Measurements from ENCODE around the gene PARVG.

PARVG gene

GRCh38 chr22:44180706-44181032, at the start of gene PARVG:
Gene PARVG, plus strand, starts transcription at chr22:44180925. Its CDS starts 2,405 bp downstream, at chr22:44183330.
- DNase-seq (ENCODE audit: low read depth in 2 of 3, low spot score in 2 of 3): no peak

GRCh38 chr22:44131412-44131811, 49.3 kb upstream of the PARVG start:
- no peak for DNase-seq (ENCODE audit: low read depth in 2 of 3, low spot score in 2 of 3)

GRCh38 chr22:44131989-44132685, 48.6 kb upstream of the PARVG start:
- no peak for DNase-seq (ENCODE audit: low read depth in 2 of 3, low spot score in 2 of 3)

GRCh38 chr22:44132724-44133123, 48.0 kb upstream of the PARVG start:
- DNase-seq (ENCODE audit: low read depth in 2 of 3, low spot score in 2 of 3): no peak

- no peak for DNase-seq (ENCODE audit: low read depth in 2 of 3, low spot score in 2 of 3)
Observed at GRCh38 chr22:44133161-44133560, 47.6 kb upstream of the PARVG start.

GRCh38 chr22:44133901-44134571, 46.7 kb upstream of the PARVG start:
- DNase-seq (ENCODE audit: low read depth in 2 of 3, low spot score in 2 of 3): no peak

GRCh38 chr22:44136112-44136511, 44.6 kb upstream of the PARVG start:
- DNase-seq (ENCODE audit: low read depth in 2 of 3, low spot score in 2 of 3): no peak

- no peak for DNase-seq (ENCODE audit: low read depth in 2 of 3, low spot score in 2 of 3)
Observed at GRCh38 chr22:44136786-44137185, 43.9 kb upstream of the PARVG start.

- no peak for DNase-seq (ENCODE audit: low read depth in 2 of 3, low spot score in 2 of 3)
Observed at GRCh38 chr22:44137415-44137814, 43.3 kb upstream of the PARVG start.

GRCh38 chr22:44139773-44140172, 41.0 kb upstream of the PARVG start:
- DNase-seq (ENCODE audit: low read depth in 2 of 3, low spot score in 2 of 3): no peak

- DNase-seq (ENCODE audit: low read depth in 2 of 3, low spot score in 2 of 3): no peak
Observed at GRCh38 chr22:44142421-44143104, 38.2 kb upstream of the PARVG start.

GRCh38 chr22:44143105-44143474, 37.6 kb upstream of the PARVG start:
- no peak for DNase-seq (ENCODE audit: low read depth in 2 of 3, low spot score in 2 of 3)

GRCh38 chr22:44143579-44143978, 37.1 kb upstream of the PARVG start:
- no peak for DNase-seq (ENCODE audit: low read depth in 2 of 3, low spot score in 2 of 3)

GRCh38 chr22:44144046-44144569, 36.6 kb upstream of the PARVG start:
- DNase-seq (ENCODE audit: low read depth in 2 of 3, low spot score in 2 of 3): no peak

GRCh38 chr22:44145544-44145943, 35.2 kb upstream of the PARVG start:
- DNase-seq (ENCODE audit: low read depth in 2 of 3, low spot score in 2 of 3): no peak

GRCh38 chr22:44146088-44146861, 34.5 kb upstream of the PARVG start:
- DNase-seq (ENCODE audit: low read depth in 2 of 3, low spot score in 2 of 3): no peak

- DNase-seq (ENCODE audit: low read depth in 2 of 3, low spot score in 2 of 3): no peak
Observed at GRCh38 chr22:44147008-44147645, 33.6 kb upstream of the PARVG start.

- no peak for DNase-seq (ENCODE audit: low read depth in 2 of 3, low spot score in 2 of 3)
Observed at GRCh38 chr22:44147821-44148574, 32.7 kb upstream of the PARVG start.

GRCh38 chr22:44151676-44152075, 29.0 kb upstream of the PARVG start:
- no peak for DNase-seq (ENCODE audit: low read depth in 2 of 3, low spot score in 2 of 3)

GRCh38 chr22:44153710-44154109, 27.0 kb upstream of the PARVG start:
- no peak for DNase-seq (ENCODE audit: low read depth in 2 of 3, low spot score in 2 of 3)

Measured in activated CD8-positive, alpha-beta memory T cell treated with anti-CD3 and anti-CD28 coated beads for 48 hours (primary cell).